Measurements from ENCODE around the gene KCNN2. TPM values are rescaled to one million over a fixed set of nuclear protein-coding genes. Genes with fewer than 3 reads are reported as not detected.

Gene KCNN2
- total and polyA plus RNA-seq, 2 of the 8 experiments (the other 6 are each of a cell fraction or from before 2014, with no cell fraction given) = 13.1 to 18.6 TPM

DNA sequence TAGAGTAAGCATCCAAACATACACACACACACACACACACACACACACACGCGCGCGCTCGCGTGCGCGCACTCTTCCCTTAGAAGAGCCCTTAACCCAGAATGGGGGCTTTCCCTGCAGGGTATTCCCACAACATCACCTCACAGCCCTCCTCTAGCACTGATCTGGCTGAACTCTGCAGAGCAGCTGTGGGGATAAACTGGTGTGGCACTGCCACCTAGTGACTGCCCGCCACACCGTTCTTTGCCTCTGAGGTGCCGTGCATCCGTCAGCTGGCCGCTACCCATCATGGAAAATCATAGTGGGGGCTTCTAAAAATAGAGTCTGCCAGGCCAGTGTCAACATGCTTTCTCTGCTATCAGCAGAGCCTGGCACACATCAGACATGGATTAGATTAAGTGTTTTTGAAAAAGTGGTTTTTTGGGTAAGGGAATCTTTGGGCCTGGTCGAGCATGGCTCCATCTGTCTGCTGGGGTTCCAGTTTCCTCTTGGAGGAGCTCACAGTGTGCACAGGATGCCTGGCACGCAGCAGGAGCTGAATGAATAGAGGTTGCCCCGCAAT is 88.1 kb downstream of the KCNN2 start:
- no peak overlapping the region for H2BK5ac ChIP-seq (ENCODE audit: low read depth, low read length)
- no peak overlapping the region for H4K5ac ChIP-seq (ENCODE audit: insufficient read length, low read depth, low read length)
- CTCF ChIA-PET (ENCODE audit: partially characterized antibody) = interaction anchor here (0.6 to 10.6 kb wide), 52 partner anchors 11 to 835 kb away, joined by 3 to 176 read pairs (median 4); partner anchors contain the start of gene KCNN2
- H3K4me3 ChIP-seq (ENCODE audit: extremely low read depth in 1 of 4, insufficient read depth in 2 of 4, low read depth in 3 of 4, low read length in 4 of 4) = peak overlapping the region in 1 of 4 experiments; percentile 11; a peak in 1 of 8 replicates
- H3K56ac ChIP-seq (replicated peaks; ENCODE audit: insufficient read length, low read depth, low read length) = no peak overlapping the region
- no peak overlapping the region for H3K18ac ChIP-seq (ENCODE audit: extremely low read depth, low read length)
- H2AFZ ChIP-seq (ENCODE audit: low read length) = no peak overlapping the region
- no peak overlapping the region for H3K23ac ChIP-seq (ENCODE audit: insufficient read length)
- 19% methylated on average over 16 of the region's 16 CpGs; no CpG with 5 or more reads in 1 of the 2 experiments for WGBS, 2 experiments (ENCODE audit: extremely low coverage in 1 of 2, insufficient coverage in 1 of 2, insufficient read length in 1 of 2, insufficient replicate concordance in 2 of 2, low coverage in 1 of 2, low lambda C conversion rate in 2 of 2, missing lambda C conversion rate in 1 of 2)
- 0 out of 8 replicates have a peak, but pooled peaks cover 0 to 3% (median 0%) of the 10 kb centered on the region in 4 experiments for H3K36me3 ChIP-seq (ENCODE audit: control insufficient read depth in 2 of 4, insufficient read depth in 4 of 4, low read length in 3 of 4)
- no peaks in the 10 kb centered on the region; the same call in 1 of the 2 replicates for H3K79me1 ChIP-seq (ENCODE audit: low read depth, low read length)
- H3K27me3 ChIP-seq (replicated peaks in 1 of 4; ENCODE audit: control insufficient read depth in 3 of 4, extremely low read depth in 1 of 4, insufficient read depth in 3 of 4, low read length in 3 of 4) = no peaks in the 10 kb centered on the region
- no peak overlapping the region for H3K9ac ChIP-seq (replicated peaks in 1 of 4; ENCODE audit: extremely low read depth in 1 of 4, low read depth in 3 of 4, low read length in 3 of 4)
- H2BK120ac ChIP-seq (replicated peaks; ENCODE audit: low read depth, low read length) = no peak overlapping the region
- peak; percentile 43 to 78 for DNase-seq (ENCODE audit: low read depth in 1 of 2, low spot score in 2 of 2)
- no peaks in the 10 kb centered on the region for H3K9me3 ChIP-seq (ENCODE audit: insufficient read depth in 2 of 2, low read depth in 1 of 2, low read length in 1 of 2)
- H3K4me1 ChIP-seq (replicated peaks in 1 of 4; ENCODE audit: control insufficient read depth in 3 of 4, insufficient read depth in 4 of 4, low read length in 3 of 4) = peaks cover 4 to 18% (median 15%) of the 10 kb centered on the region in 4 experiments; a peak in 6 of 7 replicates
- no peak overlapping the region for H2BK20ac ChIP-seq (ENCODE audit: low read length)
- H3K14ac ChIP-seq (ENCODE audit: insufficient read length) = no peak overlapping the region
- H3K4ac ChIP-seq (replicated peaks; ENCODE audit: insufficient read length, low read depth, low read length) = no peak overlapping the region
- H3K23me2 ChIP-seq (ENCODE audit: low read depth, low read length) = no peaks in the 10 kb centered on the region
- no peak overlapping the region for H4K8ac ChIP-seq (ENCODE audit: extremely low read depth, insufficient read depth, low read length)
- H3K27ac ChIP-seq (ENCODE audit: low read depth, low read length) = no peak overlapping the region
- H3K79me2 ChIP-seq (ENCODE audit: control insufficient read depth in 1 of 2, insufficient read depth in 2 of 2, low read length in 2 of 2) = peaks cover 0 to 97% of the 10 kb centered on the region in 2 experiments; a peak in 3 of 4 replicates
- POLR2A ChIA-PET (ENCODE audit: partially characterized antibody) = interaction anchor here (1.6 to 4.5 kb wide), 2 partner anchors 88 to 90 kb away, joined by 4 to 18 read pairs; partner anchors contain the start of gene KCNN2
- peak overlapping the region in 1 of 2 experiments; percentile 25; a peak in 2 of 4 replicates for H3K4me2 ChIP-seq (ENCODE audit: insufficient read depth in 1 of 2, low read depth in 2 of 2, low read length in 2 of 2)
- no peak overlapping the region for H2BK15ac ChIP-seq (ENCODE audit: low read length)
- H2AK5ac ChIP-seq (ENCODE audit: low read depth, low read length) = no peak overlapping the region
- no peak overlapping the region for H2BK12ac ChIP-seq (ENCODE audit: low read depth, low read length)
- H4K91ac ChIP-seq (replicated peaks; ENCODE audit: insufficient read length, low read length) = no peak overlapping the region
- H4K20me1 ChIP-seq (replicated peaks in 1 of 2; ENCODE audit: control insufficient read depth in 1 of 2, insufficient read depth in 2 of 2, low read length in 2 of 2) = peaks cover 2 to 4% of the 10 kb centered on the region in 2 experiments
- peak; percentile 75 for FAIRE-seq
- TF ChIP-seq TBP (IDR thresholded peaks at IDR 0.05; ENCODE audit: low read depth, low read length) (0 out of 2 replicates have a peak, but pooled peaks have one; percentile 26), HDAC6 (IDR thresholded peaks at IDR 0.05; ENCODE audit: low read depth, low read length) (no peak), TCF12 (IDR thresholded peaks at IDR 0.05; ENCODE audit: low read depth, low read length) (0 out of 2 replicates have a peak, but pooled peaks have one; percentile 50), BRCA1 (IDR thresholded peaks at IDR 0.05; ENCODE audit: low read depth, low read length) (0 out of 2 replicates have a peak, but pooled peaks have one; percentile 17), RXRA (IDR thresholded peaks at IDR 0.05; ENCODE audit: insufficient read depth, low read depth, low read length) (no peak), RAD21 (IDR thresholded peaks at IDR 0.05 in 1 of 2, conservative IDR thresholded peaks at IDR 0.05 in 1 of 2; ENCODE audit: low read depth in 2 of 2, low read length in 2 of 2) (peak; percentile 92 to 93), ATF2 (IDR thresholded peaks at IDR 0.05; ENCODE audit: low read length) (no peak), SIX5 (IDR thresholded peaks at IDR 0.05; ENCODE audit: low read depth, low read length) (no peak), YY1 (IDR thresholded peaks at IDR 0.05; ENCODE audit: low read depth, low read length) (0 out of 2 replicates have a peak, but pooled peaks have one; percentile 39)
- TF ChIP-seq, protein P1, sequence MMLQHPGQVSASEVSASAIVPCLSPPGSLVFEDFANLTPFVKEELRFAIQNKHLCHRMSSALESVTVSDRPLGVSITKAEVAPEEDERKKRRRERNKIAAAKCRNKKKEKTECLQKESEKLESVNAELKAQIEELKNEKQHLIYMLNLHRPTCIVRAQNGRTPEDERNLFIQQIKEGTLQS (IDR thresholded peaks at IDR 0.05; ENCODE audit: insufficient read depth, low read depth, low read length) = no peak
